Measurements from ENCODE around the gene NPAS2.

Gene NPAS2

GRCh38 chr2:100976645-100977391 is 156.9 kb downstream of the NPAS2 start:
- Histone ChIP-seq H4K20me1 (ENCODE audit: insufficient read depth, low read length, poor library complexity, severe bottlenecking) (no peaks in the 10 kb centered on the region), H3K9me3 (ENCODE audit: insufficient read depth, low read depth, low read length) (no peaks in the 10 kb centered on the region), H3K9ac (ENCODE audit: low read depth, low read length, poor library complexity, severe bottlenecking) (no peak overlapping the region), H3F3A (ENCODE audit: low read depth) (no peaks in the 10 kb centered on the region), H3K36me3 (ENCODE audit: insufficient read depth, low read length) (no peaks in the 10 kb centered on the region), H3K4me3 (ENCODE audit: low read length, poor library complexity, severe bottlenecking) (no peak overlapping the region), H2AFZ (ENCODE audit: low read length) (no peak overlapping the region), H3K79me2 (ENCODE audit: insufficient read depth, low read length) (no peaks in the 10 kb centered on the region), H3K4me1 (ENCODE audit: insufficient read depth, low read length, poor library complexity, severe bottlenecking) (no peaks in the 10 kb centered on the region), H3K27me3 (ENCODE audit: insufficient read depth, low read length, poor library complexity, severe bottlenecking) (no peaks in the 10 kb centered on the region), H3K4me2 (ENCODE audit: low read depth, low read length, poor library complexity, severe bottlenecking) (no peak overlapping the region), H3K9me2 (replicated peaks; ENCODE audit: low read depth, low read length) (no peaks in the 10 kb centered on the region)
- TF ChIP-seq EZH2phosphoT487 (IDR thresholded peaks at IDR 0.05; ENCODE audit: borderline replicate concordance) = no peak
- TF ChIP-seq, protein P1, sequence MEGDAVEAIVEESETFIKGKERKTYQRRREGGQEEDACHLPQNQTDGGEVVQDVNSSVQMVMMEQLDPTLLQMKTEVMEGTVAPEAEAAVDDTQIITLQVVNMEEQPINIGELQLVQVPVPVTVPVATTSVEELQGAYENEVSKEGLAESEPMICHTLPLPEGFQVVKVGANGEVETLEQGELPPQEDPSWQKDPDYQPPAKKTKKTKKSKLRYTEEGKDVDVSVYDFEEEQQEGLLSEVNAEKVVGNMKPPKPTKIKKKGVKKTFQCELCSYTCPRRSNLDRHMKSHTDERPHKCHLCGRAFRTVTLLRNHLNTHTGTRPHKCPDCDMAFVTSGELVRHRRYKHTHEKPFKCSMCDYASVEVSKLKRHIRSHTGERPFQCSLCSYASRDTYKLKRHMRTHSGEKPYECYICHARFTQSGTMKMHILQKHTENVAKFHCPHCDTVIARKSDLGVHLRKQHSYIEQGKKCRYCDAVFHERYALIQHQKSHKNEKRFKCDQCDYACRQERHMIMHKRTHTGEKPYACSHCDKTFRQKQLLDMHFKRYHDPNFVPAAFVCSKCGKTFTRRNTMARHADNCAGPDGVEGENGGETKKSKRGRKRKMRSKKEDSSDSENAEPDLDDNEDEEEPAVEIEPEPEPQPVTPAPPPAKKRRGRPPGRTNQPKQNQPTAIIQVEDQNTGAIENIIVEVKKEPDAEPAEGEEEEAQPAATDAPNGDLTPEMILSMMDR (conservative IDR thresholded peaks at IDR 0.05; ENCODE audit: low read length) = no peak

- no peak for TF ChIP-seq EZH2phosphoT487 (IDR thresholded peaks at IDR 0.05; ENCODE audit: borderline replicate concordance)
- TF ChIP-seq, protein P1 (conservative IDR thresholded peaks at IDR 0.05; ENCODE audit: low read length) = no peak
- no peaks in the 10 kb centered on the region for H3K36me3 ChIP-seq (ENCODE audit: insufficient read depth, low read length)
- H4K20me1 ChIP-seq (ENCODE audit: insufficient read depth, low read length, poor library complexity, severe bottlenecking) = no peaks in the 10 kb centered on the region
- H3K4me2 ChIP-seq (ENCODE audit: low read depth, low read length, poor library complexity, severe bottlenecking) = no peak overlapping the region
- no peaks in the 10 kb centered on the region for H3K79me2 ChIP-seq (ENCODE audit: insufficient read depth, low read length)
- no peaks in the 10 kb centered on the region for H3K27me3 ChIP-seq (ENCODE audit: insufficient read depth, low read length, poor library complexity, severe bottlenecking)
- no peaks in the 10 kb centered on the region for H3K4me1 ChIP-seq (ENCODE audit: insufficient read depth, low read length, poor library complexity, severe bottlenecking)
- H3K9ac ChIP-seq (ENCODE audit: low read depth, low read length, poor library complexity, severe bottlenecking) = no peak overlapping the region
- no peak overlapping the region for H3K4me3 ChIP-seq (ENCODE audit: low read length, poor library complexity, severe bottlenecking)
- no peaks in the 10 kb centered on the region for H3F3A ChIP-seq (ENCODE audit: low read depth)
- H3K9me3 ChIP-seq (ENCODE audit: insufficient read depth, low read depth, low read length) = no peaks in the 10 kb centered on the region
- H2AFZ ChIP-seq (ENCODE audit: low read length) = no peak overlapping the region
- H3K9me2 ChIP-seq (replicated peaks; ENCODE audit: low read depth, low read length) = no peaks in the 10 kb centered on the region
Measured at GRCh38 chr2:100977511-100977910, 157.6 kb downstream of the NPAS2 start.

GRCh38 chr2:100978582-100979191 is 158.7 kb downstream of the NPAS2 start:
- Histone ChIP-seq H3K9ac (ENCODE audit: low read depth, low read length, poor library complexity, severe bottlenecking) (no peak overlapping the region), H3F3A (ENCODE audit: low read depth) (no peaks in the 10 kb centered on the region), H3K4me3 (ENCODE audit: low read length, poor library complexity, severe bottlenecking) (no peak overlapping the region), H2AFZ (ENCODE audit: low read length) (no peak overlapping the region), H3K9me3 (ENCODE audit: insufficient read depth, low read depth, low read length) (no peaks in the 10 kb centered on the region), H3K27me3 (ENCODE audit: insufficient read depth, low read length, poor library complexity, severe bottlenecking) (no peaks in the 10 kb centered on the region), H3K9me2 (replicated peaks; ENCODE audit: low read depth, low read length) (no peaks in the 10 kb centered on the region), H4K20me1 (ENCODE audit: insufficient read depth, low read length, poor library complexity, severe bottlenecking) (no peaks in the 10 kb centered on the region), H3K36me3 (ENCODE audit: insufficient read depth, low read length) (no peaks in the 10 kb centered on the region), H3K4me1 (ENCODE audit: insufficient read depth, low read length, poor library complexity, severe bottlenecking) (no peaks in the 10 kb centered on the region), H3K79me2 (ENCODE audit: insufficient read depth, low read length) (no peaks in the 10 kb centered on the region), H3K4me2 (ENCODE audit: low read depth, low read length, poor library complexity, severe bottlenecking) (no peak overlapping the region)
- TF ChIP-seq EZH2phosphoT487 (IDR thresholded peaks at IDR 0.05; ENCODE audit: borderline replicate concordance) = no peak
- TF ChIP-seq, protein P1 (conservative IDR thresholded peaks at IDR 0.05; ENCODE audit: low read length) = no peak

Data from Loucy (cell line).